Measurements from ENCODE around the gene HUS1B. TPM values are rescaled to one million over a fixed set of nuclear protein-coding genes. Genes with fewer than 3 reads are reported as not detected.

Gene HUS1B
- 0.13 and 1.2 TPM in 2 replicates for total RNA-seq

GRCh38 chr6:656460-657252 is at the start of gene HUS1B:
Gene HUS1B, minus strand, starts transcription at chr6:657100. Its CDS starts 156 bp downstream, at chr6:656944.

GRCh38 chr6:692858-693722 is 36.2 kb upstream of the HUS1B start, which contains the start of gene EXOC2:
Gene EXOC2, minus strand, starts transcription at chr6:693139. Its CDS starts 55,321 bp downstream, at chr6:637818.

Other genes with a start within 250 kb of the HUS1B start
- 39.0 and 39.9 TPM in 2 replicates for gene EXOC2, start 36.0 kb upstream of the HUS1B start, total RNA-seq

Measured in mammary microvascular endothelial cell (primary cell).